Measurements from ENCODE around the gene SYCE3.
"Not testable (repeated sequence)": the region's sequence is repeated elsewhere in the genome, so short reads cannot be mapped to it uniquely, and the experiment has no call there.

Gene SYCE3

DNA sequence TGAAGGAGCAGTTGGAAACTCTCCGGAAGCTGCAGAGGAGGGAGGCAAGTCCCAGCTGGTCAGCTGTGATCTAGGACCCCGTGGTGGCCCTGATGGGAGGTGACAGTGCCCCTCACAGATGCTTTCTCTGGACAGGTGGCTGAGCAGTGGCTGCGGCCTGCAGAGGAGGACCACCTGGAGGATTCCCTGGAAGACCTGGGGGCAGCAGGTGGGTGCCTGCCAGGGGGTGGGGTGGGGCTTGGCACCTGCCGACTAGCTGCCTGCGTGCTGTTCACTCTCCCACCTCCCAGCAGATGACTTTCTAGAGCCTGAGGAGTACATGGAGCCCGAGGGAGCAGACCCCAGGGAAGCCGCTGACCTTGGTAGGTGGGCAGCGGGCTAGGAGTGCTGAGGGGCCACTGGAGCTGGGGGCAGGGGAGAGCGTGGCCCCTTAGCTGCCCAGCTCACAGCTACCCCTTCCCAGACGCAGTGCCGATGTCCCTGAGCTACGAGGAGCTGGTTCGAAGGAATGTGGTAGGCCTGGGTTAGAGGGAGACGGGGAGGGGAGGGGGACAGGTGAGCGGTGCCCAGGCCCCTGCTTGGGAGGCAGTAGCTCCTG lies 40.4 kb downstream of the SYCE3 start:
- Histone ChIP-seq H3K36me3 (ENCODE audit: control insufficient read depth, insufficient read depth, low read length) (peaks cover 57% of the 10 kb centered on the region), H3K9me3 (ENCODE audit: control insufficient read depth, insufficient read depth, low read length) (no peaks in the 10 kb centered on the region), H3K4me3 (ENCODE audit: low read depth, low read length) (no peak overlapping the region), H3K27ac (ENCODE audit: low read depth, low read length) (no peak overlapping the region), H3K9ac (ENCODE audit: low read depth, low read length) (no peak overlapping the region), H3K27me3 (ENCODE audit: control insufficient read depth, insufficient read depth, low read length) (peaks cover 7% of the 10 kb centered on the region), H3K4me1 (ENCODE audit: control insufficient read depth, insufficient read depth, low read length) (peaks cover 4% of the 10 kb centered on the region; the same call in 1 of the 2 replicates)

- H3K36me3 ChIP-seq (ENCODE audit: control insufficient read depth, insufficient read depth, low read length), result peaks cover 62% of the 10 kb centered on the region
- no peak overlapping the region for H3K27ac ChIP-seq (ENCODE audit: low read depth, low read length)
These were observed 41.0 kb downstream of the SYCE3 start for GRCh38 chr22:50521710-50522109.

GRCh38 chr22:50520826-50521453 lies 41.8 kb downstream of the SYCE3 start:
- H3K9me3 ChIP-seq (ENCODE audit: control insufficient read depth, insufficient read depth, low read length), result no peaks in the 10 kb centered on the region
- H3K4me1 ChIP-seq (ENCODE audit: control insufficient read depth, insufficient read depth, low read length), result no peaks in the 10 kb centered on the region
- H3K27me3 ChIP-seq (ENCODE audit: control insufficient read depth, insufficient read depth, low read length), result no peaks in the 10 kb centered on the region
- peaks cover 67% of the 10 kb centered on the region for H3K36me3 ChIP-seq (ENCODE audit: control insufficient read depth, insufficient read depth, low read length)
- no peak overlapping the region for H3K27ac ChIP-seq (ENCODE audit: low read depth, low read length)
- H3K9ac ChIP-seq (ENCODE audit: low read depth, low read length), result no peak overlapping the region
- no peak overlapping the region for H3K4me3 ChIP-seq (ENCODE audit: low read depth, low read length)

More at GRCh38 chr22:50521710-50522109, 41.0 kb downstream of the SYCE3 start:
- H3K4me1 ChIP-seq (ENCODE audit: control insufficient read depth, insufficient read depth, low read length), result no peaks in the 10 kb centered on the region
- H3K4me3 ChIP-seq (ENCODE audit: low read depth, low read length), result no peak overlapping the region
- H3K9me3 ChIP-seq (ENCODE audit: control insufficient read depth, insufficient read depth, low read length), result no peaks in the 10 kb centered on the region
- peaks cover 2% of the 10 kb centered on the region; the same call in 1 of the 2 replicates for H3K27me3 ChIP-seq (ENCODE audit: control insufficient read depth, insufficient read depth, low read length)
- no peak overlapping the region for H3K9ac ChIP-seq (ENCODE audit: low read depth, low read length)

GRCh38 chr22:50520184-50520583 lies 42.5 kb downstream of the SYCE3 start:
- H3K27ac ChIP-seq (ENCODE audit: low read depth, low read length); H3K9me3 ChIP-seq (ENCODE audit: control insufficient read depth, insufficient read depth, low read length); H3K4me3 ChIP-seq (ENCODE audit: low read depth, low read length); H3K9ac ChIP-seq (ENCODE audit: low read depth, low read length); H3K4me1 ChIP-seq (ENCODE audit: control insufficient read depth, insufficient read depth, low read length); H3K27me3 ChIP-seq (ENCODE audit: control insufficient read depth, insufficient read depth, low read length): not testable (repeated sequence)
- peaks cover 67% of the 10 kb centered on the region for H3K36me3 ChIP-seq (ENCODE audit: control insufficient read depth, insufficient read depth, low read length)

DNA sequence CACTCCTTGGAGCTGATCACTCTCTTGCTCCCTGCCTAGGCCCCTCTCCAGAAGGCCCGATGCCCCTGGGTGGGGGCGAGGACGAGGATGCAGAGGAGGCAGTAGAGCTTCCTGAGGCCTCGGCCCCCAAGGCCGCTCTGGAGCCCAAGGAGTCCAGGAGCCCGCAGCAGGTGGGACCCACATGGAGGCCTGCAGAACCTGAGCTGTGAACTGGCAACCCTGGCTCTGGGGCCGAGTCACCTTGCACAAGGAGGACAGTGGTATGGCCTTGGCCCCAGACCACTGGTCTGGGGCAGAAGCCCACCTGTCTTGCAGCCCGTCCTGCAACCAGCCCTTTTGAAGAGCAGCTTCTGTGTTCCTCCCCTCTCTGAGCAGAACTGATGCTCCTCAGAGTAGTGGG lies 43.6 kb downstream of the SYCE3 start:
- Histone ChIP-seq H3K36me3 (ENCODE audit: control insufficient read depth, insufficient read depth, low read length) (peaks cover 67% of the 10 kb centered on the region), H3K9ac (ENCODE audit: low read depth, low read length) (no peak overlapping the region), H3K27me3 (ENCODE audit: control insufficient read depth, insufficient read depth, low read length) (no peaks in the 10 kb centered on the region), H3K9me3 (ENCODE audit: control insufficient read depth, insufficient read depth, low read length) (no peaks in the 10 kb centered on the region), H3K27ac (ENCODE audit: low read depth, low read length) (no peak overlapping the region), H3K4me1 (ENCODE audit: control insufficient read depth, insufficient read depth, low read length) (no peaks in the 10 kb centered on the region), H3K4me3 (ENCODE audit: low read depth, low read length) (no peak overlapping the region)

- no peak overlapping the region for H3K9ac ChIP-seq (ENCODE audit: low read depth, low read length)
- H3K27me3 ChIP-seq (ENCODE audit: control insufficient read depth, insufficient read depth, low read length), result no peaks in the 10 kb centered on the region
- H3K9me3 ChIP-seq (ENCODE audit: control insufficient read depth, insufficient read depth, low read length), result no peaks in the 10 kb centered on the region
- H3K36me3 ChIP-seq (ENCODE audit: control insufficient read depth, insufficient read depth, low read length), result peaks cover 62% of the 10 kb centered on the region
- no peak overlapping the region for H3K4me3 ChIP-seq (ENCODE audit: low read depth, low read length)
- no peak overlapping the region for H3K27ac ChIP-seq (ENCODE audit: low read depth, low read length)
- no peaks in the 10 kb centered on the region for H3K4me1 ChIP-seq (ENCODE audit: control insufficient read depth, insufficient read depth, low read length)
These were observed 44.1 kb downstream of the SYCE3 start for GRCh38 chr22:50518606-50519005.

DNA sequence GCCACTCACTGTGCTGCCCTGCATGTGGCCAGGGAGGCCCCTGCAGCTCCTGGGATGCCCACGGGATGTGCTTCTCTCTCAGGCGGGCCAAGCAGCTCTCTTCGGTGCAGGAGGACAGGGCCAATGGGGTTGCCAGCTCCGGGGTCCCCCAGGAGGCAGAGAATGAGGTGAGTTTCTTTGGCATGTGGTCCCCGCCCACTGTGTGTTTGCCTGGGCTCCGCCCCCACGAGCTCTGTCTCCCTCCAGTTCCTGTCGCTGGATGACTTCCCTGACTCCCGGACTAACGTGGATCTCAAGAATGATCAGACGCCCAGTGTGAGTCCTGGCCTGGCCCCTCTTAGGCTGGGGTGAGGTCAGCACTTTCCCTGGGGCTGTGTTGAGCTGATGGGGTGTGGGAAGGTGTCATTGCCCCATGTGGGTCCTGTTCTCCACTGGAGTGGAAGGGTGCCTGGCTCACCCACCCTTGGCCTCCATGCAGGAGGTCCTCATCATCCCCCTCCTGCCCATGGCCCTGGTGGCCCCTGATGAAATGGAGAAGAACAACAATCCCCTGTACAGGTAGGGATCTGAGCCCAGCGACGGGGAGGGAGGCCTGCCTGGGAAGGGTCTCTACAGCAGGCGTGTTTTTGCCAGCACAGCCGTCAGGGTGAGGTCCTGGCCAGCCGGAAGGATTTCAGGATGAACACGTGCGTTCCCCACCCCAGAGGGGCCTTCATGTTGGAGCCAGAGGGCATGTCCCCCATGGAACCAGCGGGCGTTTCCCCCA lies 45.0 kb downstream of the SYCE3 start:
- Histone ChIP-seq H3K36me3 (ENCODE audit: control insufficient read depth, insufficient read depth, low read length) (peaks cover 53% of the 10 kb centered on the region), H3K4me1 (ENCODE audit: control insufficient read depth, insufficient read depth, low read length) (no peaks in the 10 kb centered on the region), H3K27ac (ENCODE audit: low read depth, low read length) (no peak overlapping the region), H3K4me3 (ENCODE audit: low read depth, low read length) (no peak overlapping the region), H3K27me3 (ENCODE audit: control insufficient read depth, insufficient read depth, low read length) (no peaks in the 10 kb centered on the region), H3K9me3 (ENCODE audit: control insufficient read depth, insufficient read depth, low read length) (no peaks in the 10 kb centered on the region), H3K9ac (ENCODE audit: low read depth, low read length) (no peak overlapping the region)

GRCh38 chr22:50516891-50517290 lies 45.8 kb downstream of the SYCE3 start:
- Histone ChIP-seq H3K36me3 (ENCODE audit: control insufficient read depth, insufficient read depth, low read length) (peaks cover 45% of the 10 kb centered on the region), H3K4me1 (ENCODE audit: control insufficient read depth, insufficient read depth, low read length) (no peaks in the 10 kb centered on the region), H3K4me3 (ENCODE audit: low read depth, low read length) (no peak overlapping the region), H3K27ac (ENCODE audit: low read depth, low read length) (no peak overlapping the region), H3K9me3 (ENCODE audit: control insufficient read depth, insufficient read depth, low read length) (no peaks in the 10 kb centered on the region), H3K27me3 (ENCODE audit: control insufficient read depth, insufficient read depth, low read length) (no peaks in the 10 kb centered on the region), H3K9ac (ENCODE audit: low read depth, low read length) (no peak overlapping the region)

GRCh38 chr22:50516068-50516467 lies 46.7 kb downstream of the SYCE3 start:
- Histone ChIP-seq H3K27me3 (ENCODE audit: control insufficient read depth, insufficient read depth, low read length) (no peaks in the 10 kb centered on the region), H3K4me3 (ENCODE audit: low read depth, low read length) (no peak overlapping the region), H3K9me3 (ENCODE audit: control insufficient read depth, insufficient read depth, low read length) (no peaks in the 10 kb centered on the region), H3K9ac (ENCODE audit: low read depth, low read length) (no peak overlapping the region), H3K27ac (ENCODE audit: low read depth, low read length) (no peak overlapping the region), H3K36me3 (ENCODE audit: control insufficient read depth, insufficient read depth, low read length) (peaks cover 37% of the 10 kb centered on the region), H3K4me1 (ENCODE audit: control insufficient read depth, insufficient read depth, low read length) (no peaks in the 10 kb centered on the region)

- H3K4me1 ChIP-seq (ENCODE audit: control insufficient read depth, insufficient read depth, low read length), result peaks cover 5% of the 10 kb centered on the region; the same call in 1 of the 2 replicates
- peaks cover 18% of the 10 kb centered on the region for H3K36me3 ChIP-seq (ENCODE audit: control insufficient read depth, insufficient read depth, low read length)
- H3K27ac ChIP-seq (ENCODE audit: low read depth, low read length), result no peak overlapping the region
- H3K4me3 ChIP-seq (ENCODE audit: low read depth, low read length), result no peak overlapping the region
- no peaks in the 10 kb centered on the region for H3K9me3 ChIP-seq (ENCODE audit: control insufficient read depth, insufficient read depth, low read length)
- no peak overlapping the region for H3K9ac ChIP-seq (ENCODE audit: low read depth, low read length)
- H3K27me3 ChIP-seq (ENCODE audit: control insufficient read depth, insufficient read depth, low read length), result no peaks in the 10 kb centered on the region
These were observed 49.5 kb downstream of the SYCE3 start for GRCh38 chr22:50513175-50513574.

DNA sequence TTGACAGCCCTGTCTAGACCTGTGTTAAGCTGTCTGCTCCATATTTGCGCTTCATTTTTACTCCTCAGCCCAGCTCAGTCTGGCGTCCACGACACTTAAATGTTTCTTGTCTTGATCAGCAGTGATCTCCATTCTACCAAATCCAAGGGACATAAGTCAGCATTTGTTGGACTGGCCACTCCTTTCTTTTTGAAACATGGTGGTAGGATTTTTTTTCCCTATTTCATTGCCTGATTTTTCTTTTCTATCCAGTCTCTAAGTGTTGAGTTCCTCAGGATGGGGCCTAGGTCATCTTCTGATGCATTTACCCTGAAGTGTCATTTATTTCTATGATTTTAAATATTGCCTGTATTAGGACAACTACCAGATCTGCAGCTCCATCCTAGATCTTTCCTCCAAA lies 53.8 kb downstream of the SYCE3 start:
- peak overlapping the region; percentile 98; the same call in 1 of the 2 replicates for H3K9ac ChIP-seq (ENCODE audit: low read depth, low read length)
- peaks cover 5% of the 10 kb centered on the region; the same call in 1 of the 2 replicates for H3K4me1 ChIP-seq (ENCODE audit: control insufficient read depth, insufficient read depth, low read length)
- peaks cover 16% of the 10 kb centered on the region for H3K36me3 ChIP-seq (ENCODE audit: control insufficient read depth, insufficient read depth, low read length)
- H3K9me3 ChIP-seq (ENCODE audit: control insufficient read depth, insufficient read depth, low read length), result no peaks in the 10 kb centered on the region
- H3K27me3 ChIP-seq (ENCODE audit: control insufficient read depth, insufficient read depth, low read length), result no peaks in the 10 kb centered on the region
- peak overlapping the region; percentile 96 for H3K27ac ChIP-seq (ENCODE audit: low read depth, low read length)
- peak overlapping the region; percentile 99 for H3K4me3 ChIP-seq (ENCODE audit: low read depth, low read length)

Measured in HUES48 (cell line).